Measurements from ENCODE around the gene QSOX2.

The QSOX2 gene

GRCh38 chr9:136275655-136276429 lies 30.2 kb upstream of the QSOX2 start:
- Histone ChIP-seq H3K27ac (no peak overlapping the region), H2AFZ (ENCODE audit: low read depth) (no peak overlapping the region), H3K9ac (no peak overlapping the region), H3K27me3 (ENCODE audit: insufficient read depth, low read depth) (peaks cover 95% of the 10 kb centered on the region), H3K4me1 (ENCODE audit: low read depth, poor library complexity, severe bottlenecking) (no peaks in the 10 kb centered on the region), H3K4me3 (IDR thresholded peaks at IDR 0.05; ENCODE audit: insufficient read depth, low read depth, low read length) (no peak overlapping the region), H3K36me3 (ENCODE audit: insufficient read depth) (no peaks in the 10 kb centered on the region), H3K4me2 (no peak overlapping the region), H4K20me1 (ENCODE audit: insufficient read depth) (no peaks in the 10 kb centered on the region), H3K79me2 (ENCODE audit: insufficient read depth, low read depth) (no peaks in the 10 kb centered on the region)
- TF ChIP-seq, protein P1, sequence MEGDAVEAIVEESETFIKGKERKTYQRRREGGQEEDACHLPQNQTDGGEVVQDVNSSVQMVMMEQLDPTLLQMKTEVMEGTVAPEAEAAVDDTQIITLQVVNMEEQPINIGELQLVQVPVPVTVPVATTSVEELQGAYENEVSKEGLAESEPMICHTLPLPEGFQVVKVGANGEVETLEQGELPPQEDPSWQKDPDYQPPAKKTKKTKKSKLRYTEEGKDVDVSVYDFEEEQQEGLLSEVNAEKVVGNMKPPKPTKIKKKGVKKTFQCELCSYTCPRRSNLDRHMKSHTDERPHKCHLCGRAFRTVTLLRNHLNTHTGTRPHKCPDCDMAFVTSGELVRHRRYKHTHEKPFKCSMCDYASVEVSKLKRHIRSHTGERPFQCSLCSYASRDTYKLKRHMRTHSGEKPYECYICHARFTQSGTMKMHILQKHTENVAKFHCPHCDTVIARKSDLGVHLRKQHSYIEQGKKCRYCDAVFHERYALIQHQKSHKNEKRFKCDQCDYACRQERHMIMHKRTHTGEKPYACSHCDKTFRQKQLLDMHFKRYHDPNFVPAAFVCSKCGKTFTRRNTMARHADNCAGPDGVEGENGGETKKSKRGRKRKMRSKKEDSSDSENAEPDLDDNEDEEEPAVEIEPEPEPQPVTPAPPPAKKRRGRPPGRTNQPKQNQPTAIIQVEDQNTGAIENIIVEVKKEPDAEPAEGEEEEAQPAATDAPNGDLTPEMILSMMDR (conservative IDR thresholded peaks at IDR 0.05; ENCODE audit: low read depth, low read length) = no peak

DNA sequence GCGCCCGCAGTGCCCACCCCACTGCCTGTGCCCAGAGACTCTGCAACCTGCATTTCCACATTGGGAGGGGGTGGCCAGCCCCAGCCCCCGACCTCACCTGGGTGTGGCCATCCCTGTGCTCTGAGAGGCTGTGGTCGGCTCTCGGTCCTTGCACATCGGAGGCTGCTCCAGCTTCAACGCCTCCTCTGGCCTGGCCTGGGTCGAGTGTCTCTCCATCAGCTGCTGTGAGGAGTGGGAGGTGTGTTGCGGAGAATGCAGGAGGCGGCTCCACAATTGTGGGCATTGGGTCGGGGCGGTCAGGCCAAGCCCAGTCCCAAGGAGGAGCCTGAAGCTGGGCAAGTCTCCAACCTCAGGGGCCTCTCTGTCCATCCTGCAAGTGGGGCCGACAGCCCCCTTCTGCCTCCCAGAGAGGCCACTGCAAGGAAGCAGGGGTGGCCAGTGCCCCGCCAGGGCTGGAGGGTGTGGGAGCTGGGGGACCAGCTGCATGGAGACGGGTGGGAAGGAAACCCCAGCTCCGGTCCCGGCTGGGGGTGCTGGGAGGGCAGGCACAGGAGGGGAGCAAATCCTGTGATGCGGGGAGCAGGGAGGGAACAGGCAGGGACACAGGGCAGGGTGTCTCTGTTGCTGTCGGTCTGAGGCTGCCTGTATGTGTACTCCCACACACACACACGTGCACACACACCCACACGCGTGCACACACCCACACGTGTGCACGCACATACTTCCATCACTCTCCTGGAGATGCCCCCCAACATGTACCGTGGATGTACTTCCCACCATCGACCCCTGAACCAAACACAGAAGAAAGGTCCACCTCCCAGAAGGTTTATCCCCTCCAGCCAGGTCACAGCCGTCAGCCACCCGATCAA lies 29.4 kb upstream of the QSOX2 start:
- no peaks in the 10 kb centered on the region for H3K4me1 ChIP-seq (ENCODE audit: low read depth, poor library complexity, severe bottlenecking)
- H3K27ac ChIP-seq = no peak overlapping the region
- TF ChIP-seq, protein P1 (conservative IDR thresholded peaks at IDR 0.05; ENCODE audit: low read depth, low read length) = no peak
- H3K4me2 ChIP-seq = no peak overlapping the region
- H3K36me3 ChIP-seq (ENCODE audit: insufficient read depth) = no peaks in the 10 kb centered on the region
- H3K9ac ChIP-seq = no peak overlapping the region
- H3K79me2 ChIP-seq (ENCODE audit: insufficient read depth, low read depth) = no peaks in the 10 kb centered on the region
- no peak overlapping the region for H3K4me3 ChIP-seq (IDR thresholded peaks at IDR 0.05; ENCODE audit: insufficient read depth, low read depth, low read length)
- H2AFZ ChIP-seq (ENCODE audit: low read depth) = no peak overlapping the region
- peaks cover 95% of the 10 kb centered on the region for H3K27me3 ChIP-seq (ENCODE audit: insufficient read depth, low read depth)
- no peaks in the 10 kb centered on the region for H4K20me1 ChIP-seq (ENCODE audit: insufficient read depth)

- no peak overlapping the region for H2AFZ ChIP-seq (ENCODE audit: low read depth)
- H3K4me3 ChIP-seq (IDR thresholded peaks at IDR 0.05; ENCODE audit: insufficient read depth, low read depth, low read length) = no peak overlapping the region
- H3K4me2 ChIP-seq = no peak overlapping the region
- TF ChIP-seq, protein P1 (conservative IDR thresholded peaks at IDR 0.05; ENCODE audit: low read depth, low read length) = no peak
- no peak overlapping the region for H3K9ac ChIP-seq
- H3K79me2 ChIP-seq (ENCODE audit: insufficient read depth, low read depth) = no peaks in the 10 kb centered on the region
- H4K20me1 ChIP-seq (ENCODE audit: insufficient read depth) = no peaks in the 10 kb centered on the region
- no peaks in the 10 kb centered on the region for H3K36me3 ChIP-seq (ENCODE audit: insufficient read depth)
- H3K27ac ChIP-seq = no peak overlapping the region
- peaks cover 95% of the 10 kb centered on the region for H3K27me3 ChIP-seq (ENCODE audit: insufficient read depth, low read depth)
- no peaks in the 10 kb centered on the region for H3K4me1 ChIP-seq (ENCODE audit: low read depth, poor library complexity, severe bottlenecking)
Measured at GRCh38 chr9:136273921-136274785, 28.5 kb upstream of the QSOX2 start.

DNA sequence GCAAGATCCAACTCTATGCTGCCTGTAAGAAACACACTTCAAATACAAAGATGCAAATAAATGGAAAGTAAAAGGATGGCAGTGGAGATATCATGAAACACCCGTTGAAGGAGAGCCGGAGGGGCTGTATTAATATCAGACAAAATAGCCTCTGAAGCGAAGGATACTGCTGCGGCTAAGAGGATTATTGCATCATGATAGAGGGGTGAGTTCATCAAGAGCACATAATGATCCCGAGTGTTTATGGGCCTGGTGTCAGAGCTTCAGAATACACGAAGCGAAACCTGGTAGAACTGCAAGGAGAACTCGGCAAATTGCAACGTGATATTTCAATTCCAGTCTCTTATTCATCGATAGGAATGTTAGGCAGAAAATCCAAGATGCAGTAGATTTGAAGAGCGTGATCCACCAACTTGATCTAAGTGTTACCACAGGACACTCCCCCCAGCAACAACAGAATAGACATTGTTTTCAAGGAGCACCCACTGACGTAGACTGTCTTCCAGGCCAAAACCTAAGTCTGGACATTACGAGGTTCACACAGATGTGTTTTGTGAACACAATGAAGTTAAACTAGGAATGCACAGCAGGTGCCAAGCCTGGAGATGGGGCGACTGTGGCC lies 27.7 kb upstream of the QSOX2 start:
- H3K9ac ChIP-seq = no peak overlapping the region
- H3K27ac ChIP-seq = no peak overlapping the region
- H3K79me2 ChIP-seq (ENCODE audit: insufficient read depth, low read depth) = no peaks in the 10 kb centered on the region
- peaks cover 95% of the 10 kb centered on the region for H3K27me3 ChIP-seq (ENCODE audit: insufficient read depth, low read depth)
- H3K4me2 ChIP-seq = no peak overlapping the region
- H3K36me3 ChIP-seq (ENCODE audit: insufficient read depth) = no peaks in the 10 kb centered on the region
- no peaks in the 10 kb centered on the region for H3K4me1 ChIP-seq (ENCODE audit: low read depth, poor library complexity, severe bottlenecking)
- no peak overlapping the region for H2AFZ ChIP-seq (ENCODE audit: low read depth)
- TF ChIP-seq, protein P1 (conservative IDR thresholded peaks at IDR 0.05; ENCODE audit: low read depth, low read length) = no peak
- no peak overlapping the region for H3K4me3 ChIP-seq (IDR thresholded peaks at IDR 0.05; ENCODE audit: insufficient read depth, low read depth, low read length)
- no peaks in the 10 kb centered on the region for H4K20me1 ChIP-seq (ENCODE audit: insufficient read depth)
